ENCODE measurements around the gene HERC4.

The HERC4 gene

DNA sequence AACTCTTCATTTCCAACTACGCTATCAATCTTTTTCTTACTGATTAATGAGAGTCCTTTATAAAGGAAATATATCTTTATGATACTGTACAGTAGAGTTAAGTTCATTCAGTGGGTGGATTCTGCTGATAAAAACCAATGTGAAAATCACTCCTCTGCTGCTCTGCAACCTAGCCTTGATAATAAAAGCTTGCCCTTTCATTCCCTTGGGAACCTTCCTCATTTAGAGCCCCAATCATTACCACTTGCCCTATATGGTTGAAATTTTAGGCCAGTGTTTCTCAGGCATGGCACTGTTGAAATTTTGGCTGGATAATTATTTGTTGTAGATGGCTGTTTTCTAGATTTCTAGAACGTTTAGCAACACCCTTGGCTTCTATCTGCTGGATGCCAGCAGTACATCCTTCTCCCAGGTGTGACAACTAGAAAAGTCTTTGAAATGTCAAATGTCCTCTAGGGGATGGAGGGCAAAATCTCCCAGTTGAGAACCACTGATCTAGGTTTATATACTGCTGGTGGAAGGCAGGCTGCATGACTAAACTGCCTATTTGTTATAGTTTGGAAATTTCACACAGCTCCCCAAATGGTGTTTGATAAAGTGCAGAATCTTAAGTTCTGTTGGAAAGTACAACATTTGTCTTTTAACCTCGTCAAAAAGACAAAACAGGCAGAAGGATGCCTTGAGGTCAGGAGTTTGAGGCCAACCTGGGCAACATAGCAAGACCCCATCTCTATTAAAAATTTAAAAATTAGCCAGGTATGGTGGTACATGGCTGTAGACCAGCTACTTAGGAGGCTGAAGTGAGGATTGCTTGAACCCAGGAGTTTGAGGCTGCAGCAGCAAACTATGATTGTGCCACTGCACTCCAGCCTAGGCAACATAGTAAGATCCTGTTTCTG lies 199.5 kb downstream of the HERC4 start:
- TF ChIP-seq TAF1 (IDR thresholded peaks at IDR 0.05; ENCODE audit: borderline replicate concordance, insufficient read depth, low read length) (no peak), POLR2AphosphoS5 (IDR thresholded peaks at IDR 0.05; ENCODE audit: low read depth, low read length) (no peak), FOXP2 (optimal IDR thresholded peaks at IDR 0.05; ENCODE audit: borderline replicate concordance, extremely low read depth, extremely low read length, insufficient read depth) (no peak), SIN3A (IDR thresholded peaks at IDR 0.05; ENCODE audit: borderline replicate concordance, insufficient read depth, low read length) (no peak)
